AG10803 (cell line): ENCODE measurements around the gene LINS1.
"Not testable (repeated sequence)": the region's sequence is repeated elsewhere in the genome, so short reads cannot be mapped to it uniquely, and the experiment has no call there.

Source experiments
- DNase-seq: peaks from one replicate; pipeline ENCODE4 v3.0.0; 2010; ENCODE audit warnings: low read depth
- H3K4me3 ChIP-seq: 2 replicates; pipeline ENCODE4 v1.5.1; 2011; ENCODE audit warnings: mild to moderate bottlenecking, low read length, control low read depth
- CTCF ChIP-seq: conservative IDR thresholded peaks from 2 replicates; pipeline ENCODE4 v1.5.1; 2011; ENCODE audit warnings: mild to moderate bottlenecking, low read length, control low read depth, inconsistent platforms

LINS1 gene

GRCh38 chr15:100595964-100596363 is 6.0 kb downstream of the LINS1 start:
- H3K4me3 ChIP-seq, result no peak overlapping the region
- no peak for DNase-seq
- no peak for TF ChIP-seq CTCF

GRCh38 chr15:100593431-100593830 is 8.6 kb downstream of the LINS1 start:
- DNase-seq, result no peak
- no peak overlapping the region for H3K4me3 ChIP-seq
- no peak for TF ChIP-seq CTCF

GRCh38 chr15:100592898-100593297 is 9.1 kb downstream of the LINS1 start:
- no peak for TF ChIP-seq CTCF
- DNase-seq, result no peak
- H3K4me3 ChIP-seq, result no peak overlapping the region

- TF ChIP-seq CTCF, result no peak
- no peak for DNase-seq
- H3K4me3 ChIP-seq, result no peak overlapping the region
Observed at GRCh38 chr15:100591835-100592234, 10.1 kb downstream of the LINS1 start.

GRCh38 chr15:100591163-100591562 is 10.8 kb downstream of the LINS1 start:
- not testable (repeated sequence) for H3K4me3 ChIP-seq

GRCh38 chr15:100588638-100589242 is 13.2 kb downstream of the LINS1 start:
- H3K4me3 ChIP-seq, result no peak overlapping the region
- TF ChIP-seq CTCF, result no peak
- no peak for DNase-seq

More at GRCh38 chr15:100591163-100591562, 10.8 kb downstream of the LINS1 start:
- DNase-seq, result not testable (repeated sequence)

GRCh38 chr15:100580414-100580813 is 21.6 kb downstream of the LINS1 start:
- no peak overlapping the region for H3K4me3 ChIP-seq
- no peak for DNase-seq
- TF ChIP-seq CTCF, result no peak

GRCh38 chr15:100573526-100573925 is 28.5 kb downstream of the LINS1 start:
- no peak for TF ChIP-seq CTCF
- H3K4me3 ChIP-seq, result no peak overlapping the region
- no peak for DNase-seq
